HG02798 (cell line): ENCODE results near the gene C11orf98.
"Not testable (repeated sequence)": the region's sequence is repeated elsewhere in the genome, so short reads cannot be mapped to it uniquely, and the experiment has no call there.

Experiments
- ATAC-seq: cut with Tn5 transposase; IDR thresholded peaks from one replicate; pipeline ENCODE4 v1.9.1; 2021; ENCODE audit warnings: mild to moderate bottlenecking; ENCODE audit not compliant: unreplicated experiment, poor library complexity

The C11orf98 gene

DNA sequence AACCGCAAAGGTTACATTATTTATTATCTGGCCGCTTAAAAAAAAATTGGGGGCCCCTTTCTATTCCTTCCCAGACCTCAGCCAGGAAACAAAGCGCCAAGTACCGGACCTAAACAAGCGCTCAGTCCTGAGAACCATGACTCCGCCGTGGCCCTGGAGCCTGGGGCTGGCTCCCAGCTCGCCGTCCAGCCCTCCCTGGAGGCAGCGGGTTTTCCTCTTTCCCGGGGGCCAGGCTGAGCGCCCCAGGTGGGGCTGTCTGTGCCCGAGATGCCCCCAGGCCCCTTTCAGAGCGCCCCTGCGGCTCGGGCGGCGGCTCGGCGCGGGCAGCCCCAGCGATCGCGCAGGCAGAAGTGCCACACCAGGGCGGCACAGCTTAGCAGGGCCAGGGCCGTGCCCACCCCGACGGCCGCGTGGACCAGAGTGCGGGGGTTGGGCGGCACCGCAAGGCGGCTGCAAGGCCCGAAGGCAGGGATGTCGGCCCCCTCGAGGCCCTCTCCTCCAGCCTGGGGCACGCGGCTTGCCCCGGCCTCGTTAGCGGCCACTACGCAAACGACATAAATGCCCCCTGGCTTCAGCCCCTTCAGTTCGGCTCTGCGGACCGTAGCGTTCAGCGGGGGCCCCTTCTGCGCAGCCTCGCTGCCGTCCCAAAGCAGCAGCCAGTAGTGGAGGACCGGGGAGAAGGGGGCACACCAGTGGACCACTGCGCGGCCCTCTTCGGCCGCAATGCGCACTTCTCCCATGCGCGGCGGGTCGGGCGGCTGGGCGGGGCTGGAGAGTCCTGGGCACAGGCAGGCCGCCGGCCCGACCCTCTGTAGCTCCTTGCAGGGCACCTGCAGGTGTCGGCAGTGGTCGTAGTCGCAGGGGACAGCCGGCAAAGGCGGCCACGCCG is 22.7 kb upstream of the C11orf98 start:
- no peak for ATAC-seq

DNA sequence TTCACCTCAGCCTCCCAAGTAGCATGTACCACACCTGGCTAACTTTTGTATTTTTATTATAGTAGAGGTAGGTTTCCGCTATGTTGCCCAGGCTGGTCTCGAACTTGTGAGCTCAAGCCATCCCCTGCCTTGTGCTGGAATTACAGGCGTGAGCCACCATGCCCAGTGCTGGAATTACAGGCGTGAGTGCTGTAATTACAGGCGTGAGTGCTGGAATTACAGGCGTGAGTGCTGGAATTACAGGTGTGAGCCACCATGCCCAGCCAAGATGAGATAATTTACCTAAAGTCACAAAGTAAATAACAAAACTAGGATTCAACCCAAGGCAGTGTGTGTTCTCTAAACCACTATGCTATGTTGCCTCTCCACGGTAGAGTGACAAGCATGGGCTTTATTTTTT is 17.5 kb upstream of the C11orf98 start:
- ATAC-seq: no peak

GRCh38 chr11:62680825-62681240 is 15.8 kb upstream of the C11orf98 start:
- peak; percentile 61 for ATAC-seq

DNA sequence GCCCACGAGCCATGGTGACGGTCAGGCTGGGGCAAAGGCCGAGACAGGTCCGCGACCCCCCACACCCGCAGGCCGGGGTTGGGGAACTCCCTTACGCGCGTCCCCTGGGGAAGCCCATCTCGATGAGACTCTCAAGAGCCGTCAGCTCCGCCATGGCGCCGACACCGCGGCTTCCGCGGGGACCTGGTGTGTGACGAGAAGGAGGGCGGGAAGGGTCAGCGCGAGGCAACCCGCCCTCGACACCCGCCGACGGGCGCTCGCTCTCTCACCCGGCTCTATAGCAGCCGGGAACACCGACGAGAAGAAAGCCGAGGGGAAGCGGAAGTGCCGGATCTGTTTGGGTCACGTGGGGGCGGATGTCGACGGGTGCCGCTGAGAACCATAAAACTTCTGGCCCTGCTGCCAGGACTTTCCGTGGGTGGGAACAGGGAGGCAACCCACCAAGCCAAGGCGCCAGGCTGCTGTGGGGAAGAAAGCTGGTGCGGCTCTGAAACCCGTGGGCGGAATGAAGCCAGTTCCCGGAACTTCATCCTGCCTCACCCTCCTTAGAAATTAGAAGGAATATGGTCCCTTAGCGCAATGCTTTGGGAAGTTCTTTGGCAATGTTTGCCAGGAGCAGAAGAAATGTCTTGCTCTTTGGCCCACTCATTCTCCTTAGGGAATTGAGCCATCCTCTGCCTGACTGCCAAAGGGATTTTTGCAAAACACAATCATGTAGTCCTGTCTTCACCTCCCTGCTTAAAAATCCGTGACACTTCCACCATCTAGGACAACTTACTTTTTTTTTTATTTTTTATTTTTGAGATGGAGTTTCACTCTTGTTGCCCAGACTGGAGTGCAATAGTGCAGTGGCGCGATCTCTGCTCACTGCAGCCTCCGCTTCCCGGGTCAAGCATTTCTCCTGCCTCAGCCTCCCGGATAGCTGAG is 14.0 kb upstream of the C11orf98 start, which contains the start of gene UBXN1:
UBXN1 (minus strand) TSS at position 304 of the 927 bp plus-strand sequence; CDS start at position 154, 150 bp downstream.
- ATAC-seq: peak; percentile 80

GRCh38 chr11:62678433-62678769 is 13.4 kb upstream of the C11orf98 start:
- no peak for ATAC-seq

- no peak for ATAC-seq
Observed at GRCh38 chr11:62677714-62678113, 12.7 kb upstream of the C11orf98 start.

DNA sequence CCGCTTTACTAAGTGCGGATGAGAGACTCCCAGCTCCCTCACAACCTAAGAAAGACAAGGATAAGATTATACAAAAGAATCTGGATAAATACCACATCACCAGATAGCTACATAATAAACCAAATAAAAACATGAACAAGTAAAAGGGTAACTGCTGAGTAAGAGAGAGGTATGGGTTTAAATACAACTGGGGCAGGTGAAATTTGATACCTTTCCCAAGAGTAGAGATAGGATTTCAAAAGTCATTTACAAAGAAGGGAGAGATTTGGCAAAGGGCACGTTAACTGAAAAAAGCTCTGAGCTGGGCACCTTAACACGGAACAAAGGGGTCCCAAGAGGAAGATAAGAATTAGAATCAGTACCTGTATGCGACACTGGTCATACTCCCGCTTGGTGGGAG is 12.1 kb upstream of the C11orf98 start:
- ATAC-seq: no peak

DNA sequence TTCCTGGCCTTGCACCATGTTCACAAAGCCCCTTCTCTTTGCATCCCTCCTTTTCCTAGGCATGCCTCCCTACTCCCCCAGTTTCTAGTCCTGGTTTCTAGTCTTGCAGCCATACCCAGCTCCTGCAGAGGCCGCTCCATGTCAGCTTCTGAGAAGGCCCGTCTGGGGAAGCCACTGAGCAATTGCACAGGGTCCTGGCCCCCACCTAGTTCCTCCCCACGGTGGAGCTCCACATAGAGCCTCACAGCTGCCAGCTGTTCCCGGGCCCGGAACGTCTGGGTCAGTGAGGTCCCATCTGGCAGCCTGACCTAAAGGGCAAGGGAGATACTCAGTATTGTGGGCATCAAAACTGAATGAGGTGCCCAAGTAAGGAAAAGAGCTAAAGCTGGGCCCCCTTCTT is 11.7 kb upstream of the C11orf98 start:
- no peak for ATAC-seq

DNA sequence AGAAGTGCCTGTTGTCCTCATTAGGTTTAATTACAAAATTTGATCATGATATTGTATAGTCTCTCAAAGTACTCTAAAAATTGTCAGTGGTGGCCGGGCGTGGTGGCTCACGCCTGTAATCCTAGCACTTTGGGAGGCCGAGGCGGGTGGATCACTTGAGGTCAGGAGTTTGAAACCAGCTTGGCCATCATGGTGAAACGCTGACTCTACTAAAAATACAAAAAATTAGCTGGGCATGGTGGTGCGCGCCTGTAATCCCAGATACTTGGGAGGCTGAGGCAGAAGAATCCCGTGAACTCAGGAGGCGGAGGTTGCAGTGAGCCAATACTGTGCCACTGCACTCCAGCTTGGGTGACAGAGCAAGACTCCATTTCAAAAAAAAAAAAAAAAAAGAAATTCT is 10.4 kb upstream of the C11orf98 start:
- ATAC-seq: not testable (repeated sequence)

GRCh38 chr11:62673196-62673525 is 8.2 kb upstream of the C11orf98 start:
- no peak for ATAC-seq

GRCh38 chr11:62671608-62672389 is 6.8 kb upstream of the C11orf98 start, which contains the start of the genes LBHD1 and UQCC3:
TSS of gene LBHD1 (minus strand) at chr11:62672267. CDS start at chr11:62670031, 2,236 bp downstream.
TSS of gene UQCC3 (plus strand) at chr11:62671673. CDS start at chr11:62671746, 73 bp downstream.
- ATAC-seq: peak; percentile 56

GRCh38 chr11:62671236-62671607 is 6.2 kb upstream of the C11orf98 start:
- peak; percentile 1 for ATAC-seq

DNA sequence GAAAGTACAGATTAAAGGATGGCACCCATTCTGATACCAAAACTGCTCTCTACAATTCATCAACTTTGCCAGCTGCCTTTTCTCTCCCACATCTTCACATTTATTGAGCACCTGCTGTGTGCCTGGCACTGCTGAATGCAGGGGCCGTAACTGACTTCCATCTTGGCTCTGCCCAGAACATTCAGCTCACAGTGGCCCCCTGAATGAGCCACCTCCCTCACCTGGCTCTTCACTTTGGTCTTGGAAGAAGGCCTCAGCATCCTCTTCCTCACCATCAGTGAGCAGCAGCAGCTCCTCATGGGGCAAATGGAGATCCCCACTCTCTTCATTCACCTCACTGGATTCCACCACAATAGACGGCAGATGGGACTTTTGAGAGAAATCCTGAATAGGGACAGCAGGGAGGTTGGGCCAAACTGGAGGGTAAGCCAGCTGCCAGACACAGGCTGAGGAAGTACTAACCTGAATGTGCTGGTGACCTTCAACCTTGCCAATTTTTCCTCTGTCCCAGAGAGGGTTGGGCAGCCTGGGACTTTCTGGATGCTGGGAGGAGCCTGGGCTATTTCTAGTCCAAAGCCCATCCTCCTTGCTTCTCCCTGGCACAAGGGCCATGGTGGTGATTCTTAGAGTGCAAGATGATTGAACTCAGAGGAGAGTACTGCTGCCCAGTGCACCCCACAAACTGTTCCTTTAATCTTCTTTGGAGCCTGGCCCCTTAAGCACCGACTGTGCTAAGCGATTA is 4.6 kb upstream of the C11orf98 start:
- no peak for ATAC-seq

DNA sequence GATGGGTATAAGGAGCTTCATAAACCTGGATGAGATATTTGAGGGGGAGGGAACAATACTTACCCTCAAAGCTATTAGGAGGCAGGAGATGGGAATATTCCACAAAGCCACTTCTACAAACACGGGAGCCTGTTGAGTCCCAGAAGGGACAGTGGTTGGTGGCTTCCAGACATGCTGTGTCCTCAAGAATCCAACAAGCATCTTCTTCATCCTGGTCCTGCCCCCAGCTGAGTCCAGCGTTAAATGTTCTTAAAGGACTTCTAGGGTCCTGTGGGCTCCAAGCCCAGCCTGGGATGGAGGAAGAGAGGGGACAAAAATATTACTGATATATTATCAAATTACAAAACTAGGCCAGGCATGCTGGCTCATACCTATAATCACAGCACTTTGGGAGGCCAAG is 2.5 kb upstream of the C11orf98 start:
- no peak for ATAC-seq

DNA sequence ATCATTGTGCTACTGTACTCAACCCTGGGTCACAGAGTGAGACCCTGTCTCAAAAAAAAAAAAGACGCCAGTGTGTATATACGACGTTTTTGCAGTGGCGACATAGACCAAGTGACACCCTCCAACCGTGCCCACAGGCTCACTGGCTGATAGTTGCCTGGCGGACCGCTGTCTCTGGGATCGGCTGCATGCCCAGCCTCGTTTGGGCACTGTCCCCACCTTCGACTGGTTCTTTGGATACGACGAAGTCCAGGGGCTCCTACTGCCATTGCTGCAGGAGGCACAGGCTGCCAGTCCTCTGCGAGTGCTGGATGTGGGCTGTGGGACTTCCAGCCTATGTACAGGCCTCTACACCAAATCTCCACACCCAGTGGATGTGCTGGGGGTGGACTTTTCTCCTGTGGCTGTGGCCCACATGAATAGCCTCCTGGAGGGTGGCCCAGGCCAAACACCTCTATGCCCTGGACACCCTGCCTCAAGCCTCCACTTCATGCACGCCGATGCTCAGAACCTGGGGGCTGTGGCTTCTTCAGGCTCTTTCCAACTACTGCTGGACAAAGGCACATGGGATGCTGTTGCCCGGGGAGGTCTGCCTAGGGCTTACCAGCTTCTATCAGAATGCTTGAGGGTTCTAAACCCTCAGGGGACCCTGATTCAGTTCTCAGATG is 1.4 kb upstream of the C11orf98 start:
- no peak for ATAC-seq

GRCh38 chr11:62665599-62666258 is 719 bp upstream of the C11orf98 start:
- peak; percentile 14 for ATAC-seq

DNA sequence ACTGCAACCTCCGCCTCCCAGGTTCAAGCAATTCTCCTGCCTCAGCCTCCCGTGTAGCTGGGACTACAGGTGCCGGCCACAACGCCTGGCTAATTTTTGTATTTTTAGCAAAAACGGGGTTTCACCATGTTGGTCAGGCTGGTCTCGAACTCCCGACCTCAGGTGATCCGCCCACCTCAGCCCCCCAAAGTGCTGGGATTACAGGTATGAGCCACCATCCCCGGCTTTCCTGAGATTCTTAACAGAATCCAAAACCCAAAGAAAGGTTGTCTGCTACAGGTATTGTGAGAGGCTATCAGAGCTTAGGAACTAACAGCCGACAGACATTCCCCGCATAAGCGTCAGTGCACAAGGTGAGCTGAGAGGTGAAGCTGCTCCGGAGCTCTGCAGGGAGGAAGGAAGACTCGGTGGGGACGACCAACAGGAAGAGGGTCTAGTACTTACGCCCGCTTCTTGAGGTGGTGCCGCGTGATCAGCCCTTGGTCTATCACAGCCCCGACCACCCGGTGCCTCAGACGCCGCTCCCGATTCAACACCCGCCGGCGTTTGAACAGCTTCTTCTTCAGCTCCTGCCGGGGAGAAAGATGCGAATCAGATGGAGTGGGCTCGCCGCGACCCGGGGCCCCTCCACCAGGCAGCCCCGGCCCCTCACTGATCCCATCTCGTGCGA is 470 bp downstream of the C11orf98 start:
- ATAC-seq: peak; percentile 14

DNA sequence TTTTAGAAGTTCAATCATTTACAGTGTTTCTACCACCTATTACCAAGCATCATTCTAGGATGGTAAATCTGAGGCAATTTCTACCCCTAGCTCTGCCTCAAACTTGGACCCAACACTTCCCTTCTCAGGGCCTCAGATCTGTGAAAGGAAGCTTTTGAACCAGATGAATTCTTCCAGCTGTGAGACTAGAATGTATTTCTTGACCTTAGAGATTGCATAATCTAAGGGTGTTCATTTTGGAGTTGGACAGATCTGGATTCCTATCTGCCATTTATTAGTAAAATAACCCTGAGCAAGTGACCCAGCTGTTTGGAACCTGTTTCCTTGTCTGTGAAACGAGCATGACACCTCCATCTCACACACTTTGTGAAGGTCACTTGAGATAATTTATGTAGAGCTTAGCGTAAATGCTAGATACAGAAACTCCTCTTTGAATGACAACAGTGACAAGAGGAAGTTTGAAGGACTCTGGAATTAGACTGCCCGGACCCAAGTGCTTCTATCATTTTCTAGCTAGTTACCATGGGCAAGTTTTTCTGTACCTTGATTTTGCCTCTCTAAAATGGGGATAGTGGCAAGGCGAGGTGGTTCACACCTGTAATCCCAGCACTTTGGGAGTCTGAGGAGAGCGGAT is 8.1 kb downstream of the C11orf98 start:
- no peak for ATAC-seq
